Activated T-cell treated with anti-CD3 and anti-CD28 coated beads for 4 hours (primary cell): ENCODE results near the gene TGFA.

Experiments used
- DNase-seq: peaks from one replicate; pipeline ENCODE4 v3.0.0-alpha.2; 2020

The TGFA gene

DNA sequence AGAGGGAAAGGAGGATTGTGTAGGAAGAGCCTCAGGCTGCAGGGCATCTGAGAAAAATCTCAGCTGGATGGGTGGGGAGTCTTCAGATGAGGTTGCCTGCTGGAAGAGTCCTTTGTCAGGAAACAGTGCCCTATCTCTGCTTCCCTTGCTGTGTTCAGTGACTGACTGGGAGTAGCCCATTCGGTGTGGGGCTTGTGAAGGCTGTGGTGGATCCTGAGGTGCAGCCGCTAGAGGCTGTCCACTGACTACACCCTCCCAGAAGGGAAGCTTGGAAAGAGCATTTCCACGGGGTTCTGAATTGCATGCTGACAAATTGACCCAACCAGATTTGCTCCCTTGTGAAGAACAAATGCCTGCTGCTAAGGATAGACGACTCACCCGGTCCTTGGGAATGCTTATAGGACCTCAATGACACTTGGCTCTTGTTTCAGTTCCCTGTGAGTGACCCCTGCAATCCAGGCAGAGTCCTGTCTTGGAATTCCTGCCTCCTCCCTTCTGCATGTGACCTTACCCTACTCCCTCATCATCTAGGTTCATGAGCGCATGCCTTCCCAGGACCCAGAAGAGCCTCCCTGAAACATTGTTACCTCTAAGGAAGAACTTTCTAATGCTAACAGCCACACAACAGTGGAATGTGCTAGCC, 142.0 kb downstream of the TGFA start:
- no peak for DNase-seq

- no peak for DNase-seq
These were observed 150.2 kb downstream of the TGFA start for GRCh38 chr2:70403267-70404053.

GRCh38 chr2:70400539-70400938, 153.1 kb downstream of the TGFA start:
- no peak for DNase-seq

GRCh38 chr2:70399046-70399445, 154.6 kb downstream of the TGFA start:
- no peak for DNase-seq
